HG02642 (cell line): ENCODE measurements around the gene UBL4B.

Source experiments
- ATAC-seq: cut with Tn5 transposase; IDR thresholded peaks from one replicate; pipeline ENCODE4 v1.9.1; 2021; ENCODE audit warnings: mild to moderate bottlenecking; ENCODE audit not compliant: unreplicated experiment, poor library complexity

Gene UBL4B

GRCh38 chr1:110151175-110151669, 39.0 kb downstream of the UBL4B start:
- no peak for ATAC-seq

- ATAC-seq, result no peak
Measured at GRCh38 chr1:110152133-110152785, 40.0 kb downstream of the UBL4B start.

DNA sequence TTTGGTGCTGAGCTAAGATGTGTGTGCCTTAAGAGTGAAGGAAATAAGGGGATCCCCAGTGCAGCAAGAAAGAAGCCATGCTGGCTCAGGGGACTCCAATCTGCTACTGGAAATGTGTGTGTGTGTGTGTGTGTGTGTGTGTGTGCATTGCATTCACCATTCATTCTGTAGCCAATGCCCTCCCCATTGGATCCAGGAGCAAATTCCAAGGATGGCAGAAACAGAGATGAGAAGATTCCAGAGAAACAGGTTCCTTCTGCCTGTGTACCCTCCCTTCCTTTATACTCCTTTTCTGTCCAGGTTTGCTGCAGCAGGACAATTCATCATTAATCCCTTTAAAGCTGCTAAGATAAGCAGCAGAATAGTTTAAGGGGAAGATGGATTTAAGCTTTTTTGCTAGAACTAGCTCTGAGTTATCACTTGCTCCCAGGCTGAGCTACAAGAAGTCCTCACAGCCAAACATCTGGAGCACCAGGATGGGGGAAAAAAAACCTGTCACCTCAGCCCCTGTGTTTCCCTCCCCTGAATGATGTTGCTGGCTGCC, 41.2 kb downstream of the UBL4B start:
- no peak for ATAC-seq

- no peak for ATAC-seq
Measured at GRCh38 chr1:110155878-110156522, 43.8 kb downstream of the UBL4B start.

DNA sequence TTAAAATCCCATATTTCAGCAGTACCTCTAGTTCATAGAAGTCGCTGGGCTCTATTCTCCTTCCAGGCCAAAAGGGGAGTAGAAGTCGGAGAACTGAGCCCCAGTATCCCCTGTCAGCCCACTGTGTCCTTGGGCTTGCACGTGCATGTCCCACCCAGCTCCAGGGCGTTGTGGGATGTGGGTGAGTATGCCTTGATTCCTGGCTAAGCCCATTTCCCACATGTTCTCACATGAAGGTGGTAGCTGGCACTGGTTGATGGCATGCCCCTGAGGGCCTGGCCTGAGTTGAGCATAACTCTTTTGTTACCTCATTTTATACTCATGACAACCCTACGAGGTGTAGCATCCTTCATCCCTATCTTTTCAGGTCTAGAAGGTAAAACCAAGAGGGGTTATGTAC, 46.0 kb downstream of the UBL4B start:
- no peak for ATAC-seq

GRCh38 chr1:110159168-110159567, 46.9 kb downstream of the UBL4B start:
- no peak for ATAC-seq

- ATAC-seq, result no peak
Measured at GRCh38 chr1:110160538-110161100, 48.4 kb downstream of the UBL4B start.

- no peak for ATAC-seq
Measured at GRCh38 chr1:110161165-110161564, 48.9 kb downstream of the UBL4B start.

GRCh38 chr1:110161849-110162248, 49.6 kb downstream of the UBL4B start:
- ATAC-seq, result no peak
